GM10847 (cell line): ENCODE data around the gene PASK.

Experiments used
- POLR2A ChIP-seq: IDR thresholded peaks from 2 replicates; pipeline ENCODE4 v1.6.1; 2011; ENCODE audit not compliant: insufficient read length; ENCODE audit errors: extremely low read depth

The PASK gene

DNA sequence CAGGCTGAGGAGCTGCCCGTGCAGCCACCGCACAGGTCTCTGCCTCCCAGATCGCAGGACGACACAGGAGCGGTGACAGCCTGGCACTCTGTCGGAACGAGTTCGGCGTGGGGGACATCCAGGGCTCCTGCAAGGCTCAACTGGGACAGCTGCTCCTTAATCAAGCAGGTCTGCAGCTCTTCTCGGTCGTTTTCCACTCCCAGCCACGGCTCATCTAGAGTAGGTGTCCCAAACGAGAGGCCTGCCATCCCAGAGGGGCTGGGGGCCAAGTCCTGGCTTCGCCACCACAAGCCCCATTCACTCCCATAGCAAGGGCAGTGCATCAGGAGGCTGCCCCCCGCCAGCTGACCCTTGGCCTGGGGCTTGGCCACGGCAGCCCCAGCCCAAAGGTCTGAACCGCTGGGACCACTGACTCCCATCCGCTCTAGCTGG, 22.5 kb downstream of the PASK start:
- no peak for TF ChIP-seq POLR2A

DNA sequence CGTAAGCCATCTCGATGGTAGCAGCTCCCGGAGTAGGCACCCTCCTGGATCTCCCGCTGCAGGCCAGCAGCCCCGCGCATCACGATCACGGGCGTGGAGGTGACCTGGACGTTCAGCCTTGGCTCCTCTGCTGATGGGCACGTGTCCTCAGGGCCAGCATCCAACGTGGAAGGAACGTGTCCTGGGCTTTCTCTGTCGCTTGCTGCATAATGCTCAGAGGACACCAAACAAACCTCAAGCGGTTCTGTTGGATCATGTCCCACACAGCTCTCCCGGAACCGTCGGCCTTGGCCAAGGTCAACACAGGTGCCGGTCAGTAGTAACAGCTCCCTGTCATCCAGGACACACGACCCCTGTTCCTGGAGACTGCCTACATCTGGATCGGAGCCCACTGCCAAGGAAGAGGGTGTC, 23.1 kb downstream of the PASK start:
- no peak for TF ChIP-seq POLR2A

DNA sequence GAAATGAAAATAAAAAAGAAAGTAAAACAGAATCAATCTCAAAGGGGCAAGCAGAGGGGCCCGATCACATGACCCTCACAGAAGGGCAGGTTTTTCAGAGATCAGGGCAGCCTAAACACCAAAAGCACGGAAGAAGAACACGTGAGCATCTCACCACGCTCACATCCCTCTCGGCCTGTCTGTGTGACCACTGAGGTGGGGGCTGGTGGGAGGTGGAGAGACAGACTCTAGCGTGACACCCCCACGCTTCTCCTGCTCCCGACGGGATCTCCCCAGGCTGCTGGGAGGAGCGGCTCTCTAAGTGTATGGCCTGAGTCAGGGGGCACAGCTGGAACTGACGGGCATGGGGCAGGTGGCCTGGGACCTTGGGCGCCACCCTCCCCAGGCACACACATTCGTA, 23.6 kb downstream of the PASK start:
- TF ChIP-seq POLR2A = no peak

DNA sequence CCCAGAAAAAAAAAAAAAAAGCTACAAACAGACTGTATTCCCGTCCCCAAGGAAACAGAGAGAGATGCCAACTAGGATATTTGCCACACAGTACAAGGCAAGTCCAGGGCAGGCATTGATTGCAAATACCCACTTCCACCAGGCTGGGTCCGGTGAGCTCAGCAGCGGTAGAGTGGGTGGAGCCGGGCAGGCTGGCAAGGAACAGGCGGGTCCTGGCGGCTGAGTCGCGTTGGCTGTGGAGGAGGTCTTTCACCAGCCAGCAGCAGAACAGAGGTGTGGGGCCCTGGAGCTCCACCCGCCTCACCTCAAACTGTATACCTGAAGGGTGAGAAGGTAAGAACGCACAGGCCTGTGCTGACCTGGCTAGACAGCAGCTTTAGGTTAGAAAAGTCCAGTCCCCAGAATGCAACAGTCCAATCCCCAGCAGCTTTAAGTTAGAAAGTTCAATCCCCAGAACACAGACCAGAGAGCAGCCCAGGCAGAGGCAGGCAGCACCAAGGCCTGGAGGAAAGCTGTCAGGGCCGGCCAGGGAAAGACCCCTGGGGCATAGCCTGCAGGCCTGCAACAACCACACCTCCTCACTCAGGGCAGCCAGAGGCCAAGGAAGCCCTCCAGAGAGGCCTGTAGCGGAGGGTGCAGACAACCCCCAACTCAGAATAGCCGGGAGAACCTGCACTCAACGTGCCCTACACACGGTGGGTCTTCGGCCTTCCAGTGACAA, 25.3 kb downstream of the PASK start:
- no peak for TF ChIP-seq POLR2A

DNA sequence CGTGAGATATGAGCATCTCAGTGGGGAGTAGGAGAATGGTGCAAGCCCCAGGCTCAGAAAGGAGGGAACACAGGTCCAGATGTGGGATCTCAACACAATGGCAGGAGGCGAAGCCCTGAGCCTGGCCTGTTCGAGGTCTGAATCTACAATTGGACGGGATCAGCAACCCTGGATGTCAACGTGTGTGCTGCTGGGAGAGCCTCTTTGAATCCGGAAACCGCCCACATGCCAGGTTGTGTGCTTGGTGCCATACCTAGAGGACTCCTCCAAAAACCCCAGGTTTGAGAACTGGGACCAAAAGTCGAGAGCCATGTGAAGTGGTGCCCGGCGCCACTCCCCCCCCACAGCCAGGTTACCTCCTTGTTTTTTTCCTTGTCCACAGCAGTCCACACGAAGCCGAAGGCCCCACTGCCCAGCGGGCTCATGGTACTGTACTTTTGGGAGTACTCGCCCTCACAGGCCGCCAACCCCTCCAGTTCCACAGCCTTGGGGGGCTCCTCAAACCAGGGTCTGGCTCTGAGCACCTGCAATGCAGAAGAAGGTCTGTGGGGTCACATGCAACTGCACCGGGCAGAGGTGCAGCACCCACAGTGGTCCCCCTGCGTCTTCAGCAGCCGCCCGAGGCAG, 26.8 kb downstream of the PASK start:
- no peak for TF ChIP-seq POLR2A

DNA sequence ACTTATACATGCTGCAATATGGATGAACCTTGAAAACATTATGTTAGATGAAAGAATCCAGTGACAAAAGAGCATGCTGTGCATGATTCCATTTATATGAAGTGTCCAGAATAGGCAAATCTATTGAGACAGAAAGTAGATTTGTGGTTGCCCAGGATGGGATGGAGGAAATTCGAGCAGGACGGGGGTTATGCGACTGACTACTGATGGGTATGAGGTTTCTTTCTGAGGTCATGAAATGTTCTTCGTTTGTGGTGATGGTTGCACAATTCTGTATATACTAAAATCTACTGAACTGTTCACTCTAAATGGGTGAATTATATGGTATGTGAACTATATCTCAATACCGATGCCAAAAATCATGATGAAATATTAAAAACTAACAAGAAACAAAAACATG, 28.3 kb downstream of the PASK start:
- no peak for TF ChIP-seq POLR2A

DNA sequence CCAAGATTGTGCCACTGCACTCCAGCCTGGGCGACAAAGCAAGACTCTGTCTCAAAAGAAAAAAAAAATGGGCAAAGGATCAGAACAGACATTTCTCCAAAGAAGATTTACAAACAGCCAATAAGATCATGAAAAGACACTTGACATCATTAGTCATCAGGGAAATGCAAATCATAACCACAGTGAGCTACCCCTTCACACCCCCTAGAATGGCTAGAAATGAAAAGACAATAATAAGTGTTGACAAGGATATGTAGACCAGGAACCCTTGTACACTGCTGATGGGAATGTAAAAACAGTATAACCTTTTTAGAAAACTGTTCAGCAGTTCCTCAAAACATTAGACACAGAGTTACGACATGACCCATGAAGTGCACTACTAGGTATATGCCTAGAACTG, 28.8 kb downstream of the PASK start:
- no peak for TF ChIP-seq POLR2A

DNA sequence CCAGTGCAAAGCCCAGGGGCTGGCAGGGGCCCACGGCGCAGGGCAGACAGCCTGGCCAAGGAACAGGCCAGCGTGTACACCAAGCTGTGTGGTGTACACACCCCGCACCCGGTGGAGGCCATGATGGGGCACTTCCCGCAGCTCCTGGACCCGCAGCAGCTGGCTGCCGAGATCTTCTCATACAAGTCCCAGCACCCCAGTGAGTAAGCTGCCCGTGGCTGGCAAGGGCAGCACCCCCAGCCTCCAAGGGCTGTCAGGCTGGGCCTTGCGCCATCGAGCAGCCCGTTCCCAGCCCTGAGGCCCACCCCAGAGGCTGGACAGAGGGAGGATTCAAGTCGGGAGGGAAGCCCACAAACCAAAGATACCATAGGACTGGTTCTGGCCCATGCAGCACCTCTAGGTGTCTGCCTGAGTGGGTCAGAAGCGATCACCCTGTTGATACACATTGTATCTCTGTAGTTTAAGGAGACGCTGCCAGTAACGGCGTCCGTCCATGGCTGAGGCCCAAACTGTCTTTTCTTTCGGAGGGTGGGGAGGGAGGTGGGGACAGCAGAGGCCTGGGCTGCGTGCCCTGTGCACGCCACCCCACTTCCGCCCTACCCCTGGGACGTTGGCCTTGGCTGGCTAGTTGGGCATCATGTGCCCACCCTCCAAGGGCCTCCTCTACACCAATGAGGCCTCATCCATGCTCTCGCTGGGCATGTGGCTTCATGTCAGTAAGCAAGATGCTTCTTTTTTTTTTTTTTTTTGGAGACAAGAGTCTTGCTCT, 30.4 kb downstream of the PASK start:
- TF ChIP-seq POLR2A = no peak

DNA sequence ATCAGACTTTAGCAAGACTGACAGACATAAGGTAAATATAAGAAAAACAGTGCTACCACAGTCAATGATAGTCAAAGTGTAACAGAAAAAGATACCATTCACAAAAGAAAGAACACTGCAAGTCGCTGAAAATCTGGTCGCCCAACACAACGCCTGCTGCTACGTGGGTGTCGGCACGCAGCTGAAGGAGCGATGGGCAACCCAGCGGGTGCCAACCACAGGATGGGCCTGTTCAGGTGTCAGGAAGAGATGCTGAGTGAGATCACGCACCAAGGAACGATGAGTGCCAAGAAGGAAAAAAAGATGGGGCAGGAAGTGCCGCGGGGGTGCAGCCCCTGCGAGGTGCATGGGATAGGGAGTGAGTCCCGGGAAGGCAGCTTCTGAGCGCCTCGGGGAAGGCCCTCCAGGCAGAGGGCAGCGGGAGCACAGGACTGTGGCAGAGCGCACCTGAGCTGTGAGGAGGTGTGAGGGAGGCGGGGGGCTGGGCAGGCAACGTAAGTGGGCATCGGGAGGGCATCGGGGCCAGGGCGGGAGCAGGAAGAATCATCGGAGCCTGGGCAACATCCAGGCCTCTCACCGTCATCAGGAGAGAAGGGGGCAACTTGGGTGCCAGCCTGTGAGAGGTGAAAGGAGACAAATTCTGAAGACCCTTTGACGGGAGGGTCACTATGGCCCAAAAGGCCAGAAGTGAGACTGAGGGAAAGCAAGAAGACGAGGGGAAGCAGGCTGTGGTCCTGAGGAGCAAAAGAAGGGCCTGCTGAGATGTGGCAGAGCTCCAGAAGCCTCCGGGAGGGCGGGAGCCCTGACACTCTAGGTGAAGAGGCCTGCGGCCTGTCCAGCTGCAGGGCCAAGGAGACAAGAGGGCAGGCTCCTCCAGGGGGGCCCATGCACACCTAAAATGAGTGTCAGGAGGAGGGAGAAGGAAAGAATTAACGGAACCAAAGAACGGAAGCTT, 32.4 kb downstream of the PASK start:
- TF ChIP-seq POLR2A = no peak

DNA sequence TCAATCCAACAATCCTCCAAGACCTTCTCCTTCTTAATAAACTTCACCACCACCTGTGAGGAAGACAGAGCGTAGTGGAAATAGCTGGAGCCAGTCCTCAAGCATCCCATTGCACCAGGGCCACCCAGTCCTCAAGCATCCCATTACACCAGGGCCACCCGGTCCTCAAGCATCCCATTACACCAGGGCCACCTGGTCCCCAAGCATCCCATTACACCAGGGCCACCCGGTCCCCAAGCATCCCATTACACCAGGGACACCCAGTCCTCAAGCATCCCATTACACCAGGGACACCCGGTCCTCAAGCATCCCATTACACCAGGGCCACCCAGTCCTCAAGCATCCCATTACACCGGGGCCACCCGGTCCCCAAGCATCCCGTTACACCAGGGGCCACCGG, 33.9 kb downstream of the PASK start:
- TF ChIP-seq POLR2A = no peak

DNA sequence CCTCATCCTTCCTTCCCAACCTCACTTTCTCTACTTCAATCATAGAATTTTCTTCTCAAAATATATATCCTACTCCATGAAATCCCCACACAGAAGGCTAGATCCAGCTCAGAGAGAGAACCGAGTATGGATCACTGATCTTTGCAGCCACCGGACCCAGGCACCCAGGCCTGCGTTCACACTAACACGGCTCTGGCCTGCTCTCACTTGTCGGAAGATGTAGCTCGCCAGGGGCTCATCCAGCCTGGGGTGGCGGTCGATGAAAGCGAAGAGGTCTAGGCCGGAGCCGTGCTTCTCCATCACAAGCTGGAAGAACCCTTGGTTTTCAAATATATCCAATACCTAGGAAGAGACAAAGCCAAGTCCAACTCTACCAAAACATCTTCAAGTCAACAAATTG, 34.4 kb downstream of the PASK start:
- no peak for TF ChIP-seq POLR2A

DNA sequence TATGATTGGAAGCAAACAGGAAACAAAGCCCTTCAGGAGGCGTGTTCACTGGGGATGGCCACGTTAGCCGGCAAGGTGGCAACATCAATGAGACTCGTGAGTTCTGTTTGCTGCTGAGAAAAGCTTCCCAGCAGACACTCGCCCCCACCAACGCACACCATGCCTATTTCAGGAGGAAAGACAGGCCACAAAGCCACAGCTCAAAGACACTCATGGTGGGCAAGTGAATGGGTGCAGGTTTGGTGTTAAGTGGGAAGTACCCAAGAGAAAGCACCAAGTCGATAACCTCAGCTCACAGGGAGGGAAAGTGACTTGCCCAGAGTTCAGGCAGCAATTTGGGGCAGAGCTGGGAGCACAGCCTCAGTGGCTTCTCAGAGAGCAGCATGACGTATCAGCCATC, 36.7 kb downstream of the PASK start:
- TF ChIP-seq POLR2A = no peak

DNA sequence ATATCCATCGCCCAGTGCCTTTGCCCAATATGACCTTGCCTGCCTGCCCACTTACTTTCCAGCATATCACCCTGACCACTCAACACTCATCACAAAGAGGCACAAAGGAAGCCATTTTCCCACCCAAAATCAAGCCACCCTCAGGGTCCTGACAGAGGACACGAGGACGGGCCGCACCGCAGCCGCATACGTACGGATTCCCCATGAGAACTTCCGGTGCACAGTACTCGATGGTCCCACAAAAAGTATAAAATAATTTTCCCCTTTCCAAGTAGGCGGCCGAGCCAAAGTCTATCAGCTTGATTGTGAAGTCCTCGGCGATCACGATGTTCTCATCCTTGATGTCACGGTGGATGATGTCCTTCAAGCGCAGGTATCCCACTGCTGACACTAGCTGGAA, 37.2 kb downstream of the PASK start:
- no peak for TF ChIP-seq POLR2A

DNA sequence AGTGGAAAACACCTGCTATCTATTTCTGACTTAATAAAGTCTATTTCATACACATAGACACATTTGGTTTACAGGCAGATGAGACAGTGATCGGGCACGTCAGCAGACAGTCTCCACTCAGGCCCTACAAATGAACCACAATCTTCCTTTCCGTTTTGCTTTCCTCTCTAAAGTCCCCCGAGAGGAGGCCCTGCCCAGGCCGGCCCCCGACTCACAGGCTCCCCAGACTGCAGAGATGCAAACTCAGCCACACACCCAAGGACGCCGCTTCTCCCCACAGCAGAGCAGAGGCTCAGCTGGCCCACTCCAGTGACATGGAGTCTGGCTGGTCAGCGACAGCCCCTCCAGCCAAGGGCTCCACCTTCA, 37.8 kb downstream of the PASK start:
- no peak for TF ChIP-seq POLR2A
